Uterus (tissue), 2 donors: Measurements from ENCODE around the gene TBC1D5.
"Not testable (repeated sequence)": the region's sequence is repeated elsewhere in the genome, so short reads cannot be mapped to it uniquely, and the experiment has no call there.

ENCODE experiments used
- POLR2A ChIP-seq, 2 donors: fragments of 450-650 bp; IDR thresholded peaks; one replicate each; pipeline ENCODE4 v1.6.1; 2016; ENCODE audit warnings: antibody characterized with exemption in 2 of 2, mild to moderate bottlenecking in 1 of 2, moderate library complexity in 1 of 2
- TF ChIP-seq, protein P1 (sequence below), 4 experiments: fragments of 200-600 bp in 2 of 4; fragments of 450-650 bp in 2 of 4; sonication (generic) in 2 of 4; IDR thresholded peaks; one replicate each; pipeline ENCODE4 v1.5.1; 2016 to 2019; ENCODE audit warnings: antibody characterized with exemption in 4 of 4, mild to moderate bottlenecking in 2 of 4, moderate library complexity in 1 of 4

DNA sequence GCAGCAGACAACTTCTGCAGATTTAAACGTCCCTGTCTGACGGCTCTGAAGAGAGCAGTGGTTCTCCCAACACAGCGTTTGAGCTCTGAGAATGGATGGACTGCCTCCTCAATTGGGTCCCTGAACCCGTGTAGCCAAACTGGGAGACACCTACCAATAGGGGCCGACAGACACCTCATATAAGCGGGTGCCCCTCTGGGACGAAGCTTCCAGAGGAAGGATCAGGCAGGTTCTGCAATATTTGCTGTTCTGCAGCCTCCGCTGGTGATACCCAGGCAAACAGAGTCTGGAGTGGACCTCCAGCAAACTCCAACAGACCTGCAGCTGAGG lies 48.8 kb downstream of the TBC1D5 start:
- TF ChIP-seq, protein P1, sequence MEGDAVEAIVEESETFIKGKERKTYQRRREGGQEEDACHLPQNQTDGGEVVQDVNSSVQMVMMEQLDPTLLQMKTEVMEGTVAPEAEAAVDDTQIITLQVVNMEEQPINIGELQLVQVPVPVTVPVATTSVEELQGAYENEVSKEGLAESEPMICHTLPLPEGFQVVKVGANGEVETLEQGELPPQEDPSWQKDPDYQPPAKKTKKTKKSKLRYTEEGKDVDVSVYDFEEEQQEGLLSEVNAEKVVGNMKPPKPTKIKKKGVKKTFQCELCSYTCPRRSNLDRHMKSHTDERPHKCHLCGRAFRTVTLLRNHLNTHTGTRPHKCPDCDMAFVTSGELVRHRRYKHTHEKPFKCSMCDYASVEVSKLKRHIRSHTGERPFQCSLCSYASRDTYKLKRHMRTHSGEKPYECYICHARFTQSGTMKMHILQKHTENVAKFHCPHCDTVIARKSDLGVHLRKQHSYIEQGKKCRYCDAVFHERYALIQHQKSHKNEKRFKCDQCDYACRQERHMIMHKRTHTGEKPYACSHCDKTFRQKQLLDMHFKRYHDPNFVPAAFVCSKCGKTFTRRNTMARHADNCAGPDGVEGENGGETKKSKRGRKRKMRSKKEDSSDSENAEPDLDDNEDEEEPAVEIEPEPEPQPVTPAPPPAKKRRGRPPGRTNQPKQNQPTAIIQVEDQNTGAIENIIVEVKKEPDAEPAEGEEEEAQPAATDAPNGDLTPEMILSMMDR (IDR thresholded peaks at IDR 0.05) = not testable (repeated sequence)
- TF ChIP-seq POLR2A (IDR thresholded peaks at IDR 0.05) = not testable (repeated sequence)
